Epithelial cell of esophagus (primary cell): ENCODE measurements around the gene CEBPA.

Source experiments
- DNase-seq: peaks from one replicate; pipeline ENCODE4 v3.0.0; 2010; ENCODE audit warnings: low read depth
- H3K4me3 ChIP-seq: 2 replicates; pipeline ENCODE4 v1.5.1; 2011; ENCODE audit warnings: mild to moderate bottlenecking, low read length, control low read depth
- CTCF ChIP-seq: IDR thresholded peaks from 2 replicates; pipeline ENCODE4 v1.5.1; 2011; ENCODE audit warnings: low read depth, mild to moderate bottlenecking, low read length, control low read depth, inconsistent platforms; ENCODE audit not compliant: insufficient read depth; ENCODE audit errors: missing control alignments

CEBPA gene

GRCh38 chr19:33280351-33280921, 21.9 kb downstream of the CEBPA start:
- TF ChIP-seq CTCF, result no peak
- DNase-seq, result no peak
- H3K4me3 ChIP-seq, result no peak overlapping the region

- no peak for TF ChIP-seq CTCF
- no peak overlapping the region for H3K4me3 ChIP-seq
- no peak for DNase-seq
Observed at GRCh38 chr19:33279430-33280350, 22.6 kb downstream of the CEBPA start.

- DNase-seq, result no peak
- no peak overlapping the region for H3K4me3 ChIP-seq
- TF ChIP-seq CTCF, result no peak
Observed at GRCh38 chr19:33278403-33279269, 23.7 kb downstream of the CEBPA start.

- DNase-seq, result no peak
- H3K4me3 ChIP-seq, result no peak overlapping the region
Observed at GRCh38 chr19:33278023-33278402, 24.3 kb downstream of the CEBPA start.

GRCh38 chr19:33277434-33277833, 24.9 kb downstream of the CEBPA start:
- no peak for TF ChIP-seq CTCF
- H3K4me3 ChIP-seq, result no peak overlapping the region
- no peak for DNase-seq

More at GRCh38 chr19:33278023-33278402, 24.3 kb downstream of the CEBPA start:
- no peak for TF ChIP-seq CTCF

- DNase-seq, result no peak
- H3K4me3 ChIP-seq, result no peak overlapping the region
- TF ChIP-seq CTCF, result no peak
Observed at GRCh38 chr19:33275933-33276619, 26.3 kb downstream of the CEBPA start.
